GM21825 (cell line): ENCODE measurements around the gene TMBIM4.

Experiments used
- ATAC-seq: cut with Tn5 transposase; IDR thresholded peaks from one replicate; pipeline ENCODE4 v1.9.1; 2021; ENCODE audit warnings: mild to moderate bottlenecking, moderate library complexity; ENCODE audit not compliant: unreplicated experiment

TMBIM4 gene

GRCh38 chr12:66103016-66103913 is 66.5 kb downstream of the TMBIM4 start:
- ATAC-seq = no peak

- no peak for ATAC-seq
Measured at GRCh38 chr12:66092559-66093269, 77.1 kb downstream of the TMBIM4 start.

- no peak for ATAC-seq
Measured at GRCh38 chr12:66090157-66090556, 79.6 kb downstream of the TMBIM4 start.

GRCh38 chr12:66087365-66087943 is 82.3 kb downstream of the TMBIM4 start:
- no peak for ATAC-seq

GRCh38 chr12:66085998-66086397 is 83.8 kb downstream of the TMBIM4 start:
- no peak for ATAC-seq
